ENCODE measurements around the gene PICALM. TPM values are rescaled to one million over a fixed set of nuclear protein-coding genes. Genes with fewer than 3 reads are reported as not detected.

Gene PICALM
- total and polyA plus RNA-seq, 9 of the 15 experiments (the other 6 are each of a cell fraction or from before 2014, with no cell fraction given): 41.3 to 990 (median 309) TPM

DNA sequence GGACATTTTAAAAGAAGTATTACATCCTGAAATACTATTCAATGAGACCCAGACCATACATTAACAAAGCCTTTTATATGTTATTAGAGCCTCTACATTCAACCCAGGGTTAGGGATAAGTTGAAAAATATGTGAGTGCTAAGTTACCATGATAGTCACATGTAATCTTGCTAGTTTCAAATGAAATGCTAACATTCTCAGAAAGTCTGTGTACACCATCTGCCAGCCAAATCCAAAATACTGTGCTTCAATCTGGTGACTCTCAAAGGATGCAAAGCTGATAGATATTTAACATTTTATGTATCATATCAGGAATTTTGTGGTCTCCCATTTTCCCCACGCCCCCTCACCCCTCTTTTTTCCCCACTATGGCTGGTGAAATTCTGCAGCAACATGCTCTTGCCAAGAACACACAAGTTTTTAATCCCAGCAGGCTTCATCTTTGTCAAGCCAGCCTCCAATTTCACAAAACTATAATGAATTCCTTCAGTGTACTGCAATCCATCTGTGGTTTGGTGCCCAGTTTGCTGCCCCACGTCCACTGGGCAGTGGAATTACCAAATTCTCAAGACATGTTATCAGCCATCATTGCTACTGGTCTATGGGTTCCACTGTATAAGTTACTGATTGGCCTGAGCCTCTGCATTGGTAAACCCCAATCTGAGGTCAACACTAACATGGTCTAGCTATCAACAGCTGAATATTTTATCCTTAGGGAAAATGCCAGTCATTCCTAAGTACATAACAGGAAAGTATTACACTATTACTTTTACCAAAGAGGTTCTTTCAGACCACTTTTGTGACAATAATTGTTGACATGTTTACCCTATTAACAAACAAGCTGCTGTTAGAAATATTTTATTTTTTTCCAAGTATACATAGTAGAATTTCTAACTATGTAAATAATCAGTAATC is 1.5 kb upstream of the PICALM start (continued):
- TF ChIP-seq, protein P1, sequence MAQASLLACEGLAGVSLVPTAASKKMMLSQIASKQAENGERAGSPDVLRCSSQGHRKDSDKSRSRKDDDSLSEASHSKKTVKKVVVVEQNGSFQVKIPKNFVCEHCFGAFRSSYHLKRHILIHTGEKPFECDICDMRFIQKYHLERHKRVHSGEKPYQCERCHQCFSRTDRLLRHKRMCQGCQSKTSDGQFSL (CRISPR knock-in tag; IDR thresholded peaks at IDR 0.05): no peak
- TF ChIP-seq, protein P1 (tag; IDR thresholded peaks at IDR 0.05): peak in 1 of 2 experiments; percentile 40; a peak in 1 of 4 replicates
- TF ChIP-seq MEF2A (IDR thresholded peaks at IDR 0.05; ENCODE audit: control insufficient read depth, low read depth, low read length) (no peak), HLTF (IDR thresholded peaks at IDR 0.05) (no peak), NR2C1 (IDR thresholded peaks at IDR 0.05) (no peak), NR2C1 (tag; IDR thresholded peaks at IDR 0.05) (peak; percentile 44), DMBX1 (CRISPR knock-in tag; IDR thresholded peaks at IDR 0.05; ENCODE audit: borderline replicate concordance) (peak; percentile 54; the same call in 1 of the 2 replicates)
- TF ChIP-seq, protein P2, sequence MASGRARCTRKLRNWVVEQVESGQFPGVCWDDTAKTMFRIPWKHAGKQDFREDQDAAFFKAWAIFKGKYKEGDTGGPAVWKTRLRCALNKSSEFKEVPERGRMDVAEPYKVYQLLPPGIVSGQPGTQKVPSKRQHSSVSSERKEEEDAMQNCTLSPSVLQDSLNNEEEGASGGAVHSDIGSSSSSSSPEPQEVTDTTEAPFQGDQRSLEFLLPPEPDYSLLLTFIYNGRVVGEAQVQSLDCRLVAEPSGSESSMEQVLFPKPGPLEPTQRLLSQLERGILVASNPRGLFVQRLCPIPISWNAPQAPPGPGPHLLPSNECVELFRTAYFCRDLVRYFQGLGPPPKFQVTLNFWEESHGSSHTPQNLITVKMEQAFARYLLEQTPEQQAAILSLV (tag; IDR thresholded peaks at IDR 0.05): 0 out of 2 replicates have a peak, but pooled peaks have one; percentile 40

All from K562 (cell line).